Endodermal cell (in vitro differentiated cells): ENCODE results near the gene SPON1. TPM values are rescaled to one million over a fixed set of nuclear protein-coding genes. Genes with fewer than 3 reads are reported as not detected.

ENCODE experiments used
- DNase-seq: peaks from one replicate; pipeline ENCODE4 v3.0.0-alpha.2; 2017
- H3K27ac ChIP-seq: 2 replicates; pipeline ENCODE4 v1.5.1; 2013; ENCODE audit warnings: mild to moderate bottlenecking, low read depth, low read length, moderate library complexity
- H3K27me3 ChIP-seq: 2 replicates; pipeline ENCODE4 v1.6.1; 2013; ENCODE audit warnings: mild to moderate bottlenecking, low read length, moderate library complexity; ENCODE audit not compliant: insufficient read depth, control insufficient read depth, poor library complexity, severe bottlenecking
- H3K36me3 ChIP-seq: 2 replicates; pipeline ENCODE4 v1.7.0; 2013; ENCODE audit warnings: mild to moderate bottlenecking, low read length, moderate library complexity; ENCODE audit not compliant: control insufficient read depth, insufficient read depth
- H3K4me1 ChIP-seq: one replicate; pipeline ENCODE4 v1.7.0; 2013; ENCODE audit warnings: low read length; ENCODE audit not compliant: control insufficient read depth, insufficient read depth
- H3K4me3 ChIP-seq: 2 replicates; pipeline ENCODE4 v1.5.1; 2013; ENCODE audit warnings: mild to moderate bottlenecking, low read length, moderate library complexity
- H3K9ac ChIP-seq: 2 replicates; pipeline ENCODE4 v1.6.1; 2013; ENCODE audit warnings: mild to moderate bottlenecking, low read length, moderate library complexity; ENCODE audit not compliant: poor library complexity, severe bottlenecking; ENCODE audit errors: extremely low read depth
- H3K9me3 ChIP-seq: 2 replicates; pipeline ENCODE4 v1.6.1; 2013; ENCODE audit warnings: mild to moderate bottlenecking, low read length, moderate library complexity; ENCODE audit not compliant: control insufficient read depth
- H3K27ac Mint-ChIP-seq: 2 replicates; pipeline ENCODE4 v1.8.0; 2020; ENCODE audit warnings: mixed read lengths
- H3K27me3 Mint-ChIP-seq: 2 replicates; pipeline ENCODE4 v1.8.0; 2021; ENCODE audit warnings: mild to moderate bottlenecking, mixed read lengths; ENCODE audit not compliant: insufficient read depth
- H3K36me3 Mint-ChIP-seq: 2 replicates; pipeline ENCODE4 v1.8.0; 2020; ENCODE audit warnings: low read depth, mixed read lengths
- H3K4me1 Mint-ChIP-seq: 2 replicates; pipeline ENCODE4 v1.8.0; 2020; ENCODE audit warnings: mixed read lengths
- H3K4me3 Mint-ChIP-seq: 2 replicates; pipeline ENCODE4 v1.8.0; 2020; ENCODE audit warnings: mild to moderate bottlenecking, moderate library complexity, mixed read lengths
- H3K9me3 Mint-ChIP-seq: 2 replicates; pipeline ENCODE4 v1.8.0; 2020; ENCODE audit warnings: mild to moderate bottlenecking, mixed read lengths
- CTCF ChIP-seq: fragments of 200-600 bp; sonication (generic); conservative IDR thresholded peaks from 2 replicates; pipeline ENCODE4 v1.5.0; 2021; ENCODE audit warnings: antibody characterized with exemption, mild to moderate bottlenecking
- WGBS, 2 experiments: methylation state at CpG; one replicate each; pipeline versions ENCODE4 v1.1.5 to v1.1.7; 2013; ENCODE audit warnings: missing lambda C conversion rate in 2 of 2, mixed read lengths in 1 of 2; ENCODE audit not compliant: insufficient coverage in 1 of 2, insufficient read length in 1 of 2; 5-methylcytosine and 5-hydroxymethylcytosine counted together
- total RNA-seq, 2 donors: library from RNA; stranded (reverse); fragmentation: NEBNext Ultra II Directional in 1 of 2; extraction: Animal tissue kit (Norgen Biotek cat#: 25700) in 1 of 2; gene quantifications; 2 replicates in 1 of 2; 3 replicates in 1 of 2; pipeline ENCODE4 v1.2.1, GENCODE V29; 2021

The SPON1 gene
- total RNA-seq, 2 donors from 2014 or later: 0.13 to 1.6 TPM

GRCh38 chr11:13993096-13993765, 30.7 kb downstream of the SPON1 start:
- Mint-ChIP-seq H3K4me1 (no peaks in the 10 kb centered on the region), H3K4me3 (no peak overlapping the region), H3K36me3 (no peaks in the 10 kb centered on the region), H3K27ac (no peak overlapping the region), H3K9me3 (no peaks in the 10 kb centered on the region), H3K27me3 (no peaks in the 10 kb centered on the region)
- Histone ChIP-seq H3K36me3 (no peaks in the 10 kb centered on the region), H3K9me3 (no peaks in the 10 kb centered on the region), H3K4me3 (no peak overlapping the region), H3K9ac (no peak overlapping the region), H3K4me1 (no peaks in the 10 kb centered on the region), H3K27ac (no peak overlapping the region), H3K27me3 (no peaks in the 10 kb centered on the region)
- no peak for DNase-seq
- no peak for TF ChIP-seq CTCF
- WGBS, 2 experiments: 89 to 91% methylated on average over 6 to 7 of the region's 7 CpGs

GRCh38 chr11:13997881-13998280, 35.4 kb downstream of the SPON1 start:
- no peak overlapping the region for H3K27ac Mint-ChIP-seq
- TF ChIP-seq CTCF: no peak
- no peaks in the 10 kb centered on the region for H3K36me3 ChIP-seq
- H3K27ac ChIP-seq: no peak overlapping the region
- peaks cover 11% of the 10 kb centered on the region for H3K9me3 ChIP-seq
- no peak overlapping the region for H3K4me3 Mint-ChIP-seq
- no peaks in the 10 kb centered on the region for H3K27me3 ChIP-seq
- H3K9me3 Mint-ChIP-seq: peaks cover 10% of the 10 kb centered on the region
- no peak overlapping the region for H3K4me3 ChIP-seq
- no peaks in the 10 kb centered on the region for H3K4me1 ChIP-seq
- no peak for DNase-seq
- H3K9ac ChIP-seq: no peak overlapping the region
- H3K36me3 Mint-ChIP-seq: no peaks in the 10 kb centered on the region
- H3K27me3 Mint-ChIP-seq: no peaks in the 10 kb centered on the region
- no peaks in the 10 kb centered on the region for H3K4me1 Mint-ChIP-seq
- WGBS, 2 experiments: 83 to 97% methylated on average over 1 to 4 of the region's 4 CpGs

- Mint-ChIP-seq H3K27ac (no peak overlapping the region), H3K4me1 (no peaks in the 10 kb centered on the region), H3K36me3 (no peaks in the 10 kb centered on the region), H3K27me3 (no peaks in the 10 kb centered on the region), H3K4me3 (no peak overlapping the region), H3K9me3 (peaks cover 10% of the 10 kb centered on the region)
- Histone ChIP-seq H3K27ac (no peak overlapping the region), H3K9ac (no peak overlapping the region), H3K9me3 (peaks cover 11% of the 10 kb centered on the region), H3K4me3 (no peak overlapping the region), H3K4me1 (no peaks in the 10 kb centered on the region), H3K27me3 (no peaks in the 10 kb centered on the region), H3K36me3 (no peaks in the 10 kb centered on the region)
- no peak for TF ChIP-seq CTCF
- no peak for DNase-seq
These were observed 37.2 kb downstream of the SPON1 start for GRCh38 chr11:13999704-14000103.
